NCI-H1092 (cell line): ENCODE data around the gene ABTB1.

Experiments
- DNase-seq: peaks from one replicate; lab custom pipeline; 2025; lab: John Stamatoyannopoulos, UW

ABTB1 gene

DNA sequence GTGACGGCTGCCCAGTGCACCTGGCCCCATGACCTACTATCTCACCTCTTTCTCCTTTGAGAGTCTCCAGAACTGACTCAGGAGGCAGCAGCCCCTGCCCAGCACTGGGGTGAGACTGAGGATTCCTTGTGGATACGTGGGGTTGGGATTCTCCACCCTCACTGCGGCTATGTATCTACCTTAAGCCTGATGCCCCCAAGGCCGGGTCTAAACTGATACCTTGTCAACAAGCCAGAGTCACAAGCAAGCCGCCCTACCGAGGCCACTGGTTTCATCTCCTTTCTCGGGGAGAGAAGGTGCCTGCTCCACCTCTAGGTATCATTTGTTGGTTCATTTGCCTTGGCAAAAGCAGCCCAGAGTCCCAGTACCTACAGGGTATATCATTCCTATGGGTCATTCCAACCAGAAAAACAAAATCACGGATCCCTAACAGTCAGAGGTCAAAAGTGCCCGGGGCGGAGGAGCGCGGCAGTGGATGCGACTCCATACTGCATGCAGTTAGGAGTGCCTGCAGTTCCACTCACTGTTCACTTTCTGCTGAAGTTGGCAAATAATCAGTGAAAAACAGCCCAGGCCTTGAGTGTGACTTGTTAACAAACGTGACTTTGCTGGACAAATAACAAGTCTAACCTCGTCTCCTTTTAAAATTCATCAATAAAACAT is 47.5 kb downstream of the ABTB1 start:
- no peak for DNase-seq

DNA sequence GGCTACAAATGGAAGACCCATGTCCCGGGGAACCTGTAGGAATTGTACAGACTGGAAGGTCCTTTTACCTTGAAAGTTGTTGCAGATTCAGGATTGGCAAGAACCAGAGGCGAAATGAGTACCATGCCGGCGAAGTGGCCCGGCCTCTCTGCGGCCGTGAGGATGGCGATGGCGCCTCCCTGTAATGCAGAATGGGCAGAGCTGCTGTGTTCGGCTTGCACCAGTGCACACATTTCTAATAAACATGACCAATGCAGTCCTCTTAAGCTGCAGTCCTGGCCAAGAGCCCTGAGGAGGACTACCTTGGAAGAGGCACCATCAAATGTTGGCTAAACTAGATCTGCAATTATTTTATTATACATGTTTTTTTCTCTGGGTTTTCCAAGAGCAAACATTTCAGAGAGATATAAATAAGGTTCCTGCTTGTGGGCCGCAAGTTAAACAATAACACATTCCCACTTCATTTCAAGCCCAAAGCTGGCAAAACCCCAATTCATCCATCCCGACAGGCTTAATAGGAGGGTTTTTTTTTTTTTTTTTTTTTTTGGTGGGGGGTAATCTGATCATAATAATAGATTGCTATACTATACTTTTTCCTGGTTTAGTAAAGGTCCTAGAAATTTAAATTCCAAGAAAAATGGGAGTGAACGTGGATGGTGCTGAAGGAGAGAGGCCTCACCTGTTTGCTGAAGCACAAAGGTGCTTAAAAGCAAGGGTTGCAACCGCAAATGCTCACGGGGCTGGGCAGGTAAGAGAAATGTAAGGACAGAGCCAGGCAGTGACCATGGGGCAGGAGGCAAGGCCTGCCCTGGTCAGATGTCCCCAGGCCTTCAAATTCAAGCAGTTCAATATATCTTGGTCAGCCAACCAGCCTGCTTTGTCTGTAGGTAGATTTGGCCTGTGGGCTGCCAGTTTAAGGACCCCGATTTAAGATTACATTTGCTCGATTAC is 48.5 kb downstream of the ABTB1 start:
- DNase-seq = peak; percentile 60

DNA sequence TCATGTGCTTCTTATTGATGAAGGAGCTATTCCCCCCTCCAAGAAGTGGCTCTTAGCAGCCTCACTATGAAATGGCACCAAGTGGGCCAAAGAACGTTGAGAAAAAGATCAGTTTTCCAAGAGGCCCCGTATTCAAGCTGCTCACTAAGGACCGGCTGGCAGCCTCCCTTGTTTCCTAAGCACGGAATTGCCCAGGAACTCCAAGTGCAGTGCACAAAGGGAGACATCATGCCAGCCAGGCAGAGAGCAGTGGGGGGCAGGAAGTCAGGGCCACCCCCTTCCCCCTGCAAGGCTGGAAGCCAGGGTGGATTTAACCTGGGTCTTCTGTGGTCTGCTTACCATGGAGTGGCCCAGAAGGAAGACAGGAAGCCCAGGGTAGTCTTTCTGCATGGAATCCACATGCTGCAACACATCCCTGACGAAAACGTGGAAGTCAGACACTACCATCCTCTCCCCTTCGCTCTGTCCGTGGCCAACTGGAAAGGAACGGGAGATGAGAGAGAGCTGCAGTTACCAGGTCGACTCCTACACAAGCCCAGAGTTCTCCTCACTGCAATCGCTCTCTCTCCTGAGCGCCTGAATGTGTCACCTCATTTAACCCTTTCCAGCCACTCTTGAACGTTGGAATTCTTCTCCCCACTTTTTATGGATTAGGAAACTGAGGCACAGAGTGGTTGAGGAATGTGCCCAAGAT is 49.5 kb downstream of the ABTB1 start:
- DNase-seq = peak; percentile 57

DNA sequence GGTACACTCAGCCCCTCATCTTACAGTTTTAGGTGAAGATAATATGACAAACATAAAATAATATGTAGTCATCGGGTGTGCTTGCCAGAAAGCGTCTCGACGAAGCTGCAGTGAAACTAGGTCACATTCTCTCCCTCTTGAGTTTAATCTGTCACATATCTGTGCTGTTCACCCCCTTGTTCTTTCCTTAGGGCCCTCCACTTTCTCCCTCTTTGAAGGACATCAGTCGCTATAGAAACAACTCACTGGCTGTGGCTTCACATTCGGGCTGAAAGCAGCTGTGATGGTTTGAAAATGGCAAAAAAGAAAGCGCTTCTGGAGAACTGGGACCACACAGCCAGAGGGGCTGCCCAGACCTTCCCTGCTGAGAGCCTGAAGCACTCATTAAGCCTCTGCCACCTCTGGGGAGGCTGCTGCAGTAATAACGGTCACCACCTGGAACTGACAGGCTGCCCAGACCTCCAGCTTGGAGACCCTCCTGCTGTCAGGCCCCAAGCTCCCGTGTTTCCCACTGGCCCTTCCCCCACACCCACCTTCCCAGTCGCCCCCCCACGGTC is 50.3 kb downstream of the ABTB1 start:
- DNase-seq = peak; percentile 85

DNA sequence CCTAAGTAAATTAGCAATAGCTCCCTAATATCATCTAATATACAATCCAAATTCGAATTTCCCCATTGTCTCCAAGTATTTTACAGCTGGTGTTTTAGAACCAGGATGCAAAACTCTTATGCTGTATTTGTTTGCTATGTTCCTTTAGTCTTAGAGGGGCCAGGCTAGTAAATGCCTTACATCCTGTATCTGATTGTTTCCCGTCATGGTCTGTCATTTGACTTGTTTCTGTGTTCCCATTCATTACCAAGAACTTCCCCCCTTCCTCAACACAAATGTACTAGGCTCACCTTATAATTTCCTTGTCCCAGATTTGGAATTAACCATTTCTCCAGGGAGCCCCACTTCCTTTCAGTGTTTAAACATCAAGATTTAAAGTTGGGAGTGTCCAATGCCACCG is 54.1 kb downstream of the ABTB1 start:
- no peak for DNase-seq

DNA sequence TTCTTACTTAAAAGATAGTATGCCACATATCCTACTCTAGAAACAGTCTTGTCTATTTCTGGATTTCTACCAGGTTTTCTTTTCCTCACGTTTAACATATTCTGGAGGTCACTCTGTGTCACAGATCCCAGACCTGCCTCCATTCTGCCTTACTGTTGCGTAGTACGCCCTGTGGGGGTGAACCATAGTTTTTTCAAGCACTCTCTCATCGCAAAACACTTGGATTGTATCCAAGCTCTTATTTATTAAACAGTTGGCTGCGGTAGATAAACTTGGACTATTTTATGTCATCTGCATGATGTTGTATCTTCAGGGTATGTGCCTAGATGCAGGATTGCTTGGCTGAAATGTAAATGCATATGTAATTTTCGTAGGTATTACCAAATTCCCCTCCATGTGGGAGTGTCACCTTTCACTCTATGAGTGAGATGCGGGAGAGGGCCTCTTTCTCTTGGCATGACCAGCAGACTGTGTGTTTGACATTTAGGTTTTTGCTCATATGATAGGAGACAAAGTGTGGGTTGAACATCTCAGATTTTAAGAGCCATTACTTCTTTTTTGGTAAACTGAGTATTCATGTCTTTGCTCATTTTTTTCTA is 55.8 kb downstream of the ABTB1 start:
- no peak for DNase-seq

DNA sequence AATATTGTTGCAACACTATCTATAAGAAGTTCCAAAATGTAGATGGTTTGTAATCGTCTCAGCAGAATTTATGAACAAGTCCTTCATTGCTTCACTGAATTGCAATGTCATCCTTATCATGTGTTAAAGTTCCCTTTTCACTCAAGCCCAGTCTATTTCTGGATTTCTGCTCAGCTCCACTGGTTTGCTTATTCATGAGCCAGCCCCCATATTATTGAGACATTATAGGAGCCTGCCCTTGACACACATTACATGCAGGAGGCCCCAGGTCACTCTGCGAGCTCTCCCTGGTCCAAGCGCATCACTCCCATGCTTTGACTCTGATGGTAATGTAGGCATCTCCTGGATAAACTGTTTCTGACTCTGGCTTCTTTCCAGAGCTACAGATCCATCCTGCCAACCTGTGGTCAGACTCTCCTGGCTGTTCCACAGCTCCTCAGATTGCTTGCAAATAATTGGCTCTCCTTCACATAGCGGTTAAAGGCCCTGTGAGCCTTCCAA is 56.9 kb downstream of the ABTB1 start:
- no peak for DNase-seq

DNA sequence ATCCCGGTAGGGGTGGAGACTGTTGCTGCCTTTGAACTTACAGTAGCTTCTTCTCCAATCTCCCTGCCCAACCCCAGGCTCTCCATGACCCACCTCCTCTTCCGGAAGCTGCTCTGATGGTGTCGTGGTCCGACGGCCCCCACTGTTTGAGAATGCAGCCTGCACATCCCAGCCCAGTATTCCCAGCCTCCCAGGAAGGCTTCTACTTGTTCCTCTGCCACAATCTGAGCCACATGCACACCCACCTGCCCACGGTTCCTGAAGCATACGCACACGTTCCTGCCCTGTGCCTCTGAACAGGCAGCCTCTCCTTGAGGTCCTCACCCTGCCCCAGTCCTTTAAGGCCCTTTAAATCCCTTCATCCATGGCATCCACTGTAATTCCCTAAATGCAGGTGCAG is 57.4 kb downstream of the ABTB1 start:
- no peak for DNase-seq
